Calu3 (cell line): Measurements from ENCODE around the gene PHF13. TPM values are rescaled to one million over a fixed set of nuclear protein-coding genes. Genes with fewer than 3 reads are reported as not detected.

Experiments used
- BruUV-seq: library from RNA; stranded (reverse); fragments of 400-500 nt; replicated peaks from 2 replicates; lab custom pipeline; 2021; lab: Mats Ljungman, UMichigan
- CTCF ChIA-PET: fragments of 300-600 bp; sonication (Branson Sonifier 250); formaldehyde crosslinking; loops from one replicate; lab custom pipeline; 2022; ENCODE audit warnings: antibody characterized with exemption; lab: Charles Lee
- DNase-seq: peaks from one replicate; pipeline ENCODE4 v3.0.0; 2022
- H3K27ac Mint-ChIP-seq: one replicate; pipeline ENCODE4 v1.8.0; 2022; ENCODE audit warnings: mixed read lengths; ENCODE audit not compliant: unreplicated experiment
- H3K27me3 Mint-ChIP-seq: one replicate; pipeline ENCODE4 v1.8.0; 2022; ENCODE audit warnings: mixed read lengths; ENCODE audit not compliant: unreplicated experiment
- H3K36me3 Mint-ChIP-seq: one replicate; pipeline ENCODE4 v1.8.0; 2022; ENCODE audit warnings: mild to moderate bottlenecking, moderate library complexity, mixed read lengths; ENCODE audit not compliant: insufficient read depth, unreplicated experiment
- H3K4me1 Mint-ChIP-seq: one replicate; pipeline ENCODE4 v1.8.0; 2022; ENCODE audit warnings: mild to moderate bottlenecking, low read depth, mixed read lengths; ENCODE audit not compliant: unreplicated experiment
- H3K4me3 Mint-ChIP-seq: one replicate; pipeline ENCODE4 v1.8.0; 2022; ENCODE audit warnings: mild to moderate bottlenecking, low read depth, moderate library complexity, mixed read lengths; ENCODE audit not compliant: unreplicated experiment
- H3K9me3 Mint-ChIP-seq: one replicate; pipeline ENCODE4 v1.8.0; 2022; ENCODE audit warnings: low read depth, mixed read lengths; ENCODE audit not compliant: unreplicated experiment
- intact Hi-C: fragments of 100-400 bp; cut with micrococcal nuclease; formaldehyde crosslinking; loops from one replicate; pipeline ENCODE4 v1.10.0; 2022; ENCODE audit not compliant: unreplicated experiment
- total RNA-seq: library from RNA; stranded (reverse); gene quantifications from 2 replicates; pipeline ENCODE4 v1.2.3, GENCODE V29; 2022
- TF ChIP-seq, protein P1 (sequence below): fragments of 200-600 bp; IDR thresholded peaks from one replicate; pipeline ENCODE4 v1.8.0; 2022; ENCODE audit warnings: antibody characterized with exemption; ENCODE audit not compliant: unreplicated experiment

The PHF13 gene
- total RNA-seq, 1 experiment from 2014 or later, result 14.5 TPM

DNA sequence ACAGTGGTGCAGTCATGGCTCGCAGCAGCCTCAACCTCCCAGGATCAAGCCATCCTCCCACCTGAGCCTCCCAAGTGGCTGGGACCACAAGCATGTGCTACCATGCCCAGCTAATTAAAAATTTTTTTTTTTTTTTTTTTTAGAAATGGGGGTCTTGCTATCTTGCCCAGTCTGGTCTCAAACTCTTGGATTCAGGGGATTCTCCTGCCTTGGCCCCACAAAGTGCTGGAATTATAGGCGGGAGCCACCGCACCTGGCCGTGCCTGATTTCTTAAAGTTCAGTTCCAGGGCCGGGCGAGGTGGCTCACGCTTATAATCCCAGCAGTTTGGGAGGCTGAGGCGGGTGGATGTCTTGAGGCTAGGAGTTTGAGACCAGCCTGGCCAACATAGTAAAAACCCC is 17.5 kb downstream of the PHF13 start:
- DNase-seq, result no peak
- no peak overlapping the region for H3K27ac Mint-ChIP-seq
- intact Hi-C loops, result no loop called here
- CTCF ChIA-PET, result no interaction called here
- no peak overlapping the region for H3K4me3 Mint-ChIP-seq
- H3K4me1 Mint-ChIP-seq, result no peaks in the 10 kb centered on the region
- no peaks in the 10 kb centered on the region for H3K27me3 Mint-ChIP-seq
- no TSS peak for BruUV-seq
- H3K36me3 Mint-ChIP-seq, result peaks cover 52% of the 10 kb centered on the region
- TF ChIP-seq, protein P1, sequence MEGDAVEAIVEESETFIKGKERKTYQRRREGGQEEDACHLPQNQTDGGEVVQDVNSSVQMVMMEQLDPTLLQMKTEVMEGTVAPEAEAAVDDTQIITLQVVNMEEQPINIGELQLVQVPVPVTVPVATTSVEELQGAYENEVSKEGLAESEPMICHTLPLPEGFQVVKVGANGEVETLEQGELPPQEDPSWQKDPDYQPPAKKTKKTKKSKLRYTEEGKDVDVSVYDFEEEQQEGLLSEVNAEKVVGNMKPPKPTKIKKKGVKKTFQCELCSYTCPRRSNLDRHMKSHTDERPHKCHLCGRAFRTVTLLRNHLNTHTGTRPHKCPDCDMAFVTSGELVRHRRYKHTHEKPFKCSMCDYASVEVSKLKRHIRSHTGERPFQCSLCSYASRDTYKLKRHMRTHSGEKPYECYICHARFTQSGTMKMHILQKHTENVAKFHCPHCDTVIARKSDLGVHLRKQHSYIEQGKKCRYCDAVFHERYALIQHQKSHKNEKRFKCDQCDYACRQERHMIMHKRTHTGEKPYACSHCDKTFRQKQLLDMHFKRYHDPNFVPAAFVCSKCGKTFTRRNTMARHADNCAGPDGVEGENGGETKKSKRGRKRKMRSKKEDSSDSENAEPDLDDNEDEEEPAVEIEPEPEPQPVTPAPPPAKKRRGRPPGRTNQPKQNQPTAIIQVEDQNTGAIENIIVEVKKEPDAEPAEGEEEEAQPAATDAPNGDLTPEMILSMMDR, result no peak
- no peaks in the 10 kb centered on the region for H3K9me3 Mint-ChIP-seq

DNA sequence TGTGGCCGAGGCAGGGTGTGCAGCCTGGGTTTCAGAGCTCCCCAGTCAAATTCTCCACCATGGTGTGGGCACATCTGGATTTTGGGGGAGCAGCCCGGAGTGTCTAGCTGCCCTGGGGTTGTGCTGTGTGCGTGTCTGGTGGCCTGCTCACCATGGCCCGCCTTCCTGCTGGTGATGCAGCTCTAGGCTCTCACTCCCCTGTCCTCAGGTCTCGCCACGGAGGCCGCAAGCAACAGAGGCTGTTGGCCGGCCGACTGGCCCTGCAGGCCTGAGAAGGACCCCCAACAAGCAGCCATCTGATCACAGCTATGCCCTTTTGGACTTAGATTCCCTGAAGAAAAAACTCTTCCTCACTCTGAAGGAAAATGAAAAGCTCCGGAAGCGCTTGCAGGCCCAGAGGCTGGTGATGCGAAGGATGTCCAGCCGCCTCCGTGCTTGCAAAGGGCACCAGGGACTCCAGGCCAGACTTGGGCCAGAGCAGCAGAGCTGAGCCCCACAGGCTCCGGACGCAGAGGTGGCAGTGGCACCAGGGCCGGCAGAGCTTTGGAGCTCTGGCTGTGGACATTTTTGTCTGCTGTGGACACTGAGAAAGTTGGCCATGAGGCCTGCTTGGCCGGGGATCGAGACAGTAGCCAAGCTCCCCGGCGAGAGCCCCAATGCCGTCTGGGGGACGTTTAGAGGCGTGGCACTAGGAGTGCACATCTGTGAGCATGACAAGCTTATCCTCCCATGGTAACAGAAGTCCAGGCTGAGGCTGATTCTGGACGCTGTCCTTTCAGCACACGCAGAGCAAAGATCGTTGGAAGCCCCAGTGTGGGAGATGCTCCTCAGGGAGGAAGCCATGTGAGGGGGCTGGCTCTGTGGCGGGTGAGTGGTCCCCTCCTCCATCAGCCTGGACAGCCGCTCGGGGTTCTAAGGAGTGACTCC is 19.3 kb downstream of the PHF13 start:
- Mint-ChIP-seq H3K36me3 (peaks cover 45% of the 10 kb centered on the region), H3K4me1 (no peaks in the 10 kb centered on the region), H3K27me3 (no peaks in the 10 kb centered on the region), H3K4me3 (no peak overlapping the region), H3K27ac (no peak overlapping the region), H3K9me3 (no peaks in the 10 kb centered on the region)
- BruUV-seq, result no TSS peak
- TF ChIP-seq, protein P1, result no peak
- intact Hi-C loops, result no loop called here
- CTCF ChIA-PET, result no interaction called here
- no peak for DNase-seq

DNA sequence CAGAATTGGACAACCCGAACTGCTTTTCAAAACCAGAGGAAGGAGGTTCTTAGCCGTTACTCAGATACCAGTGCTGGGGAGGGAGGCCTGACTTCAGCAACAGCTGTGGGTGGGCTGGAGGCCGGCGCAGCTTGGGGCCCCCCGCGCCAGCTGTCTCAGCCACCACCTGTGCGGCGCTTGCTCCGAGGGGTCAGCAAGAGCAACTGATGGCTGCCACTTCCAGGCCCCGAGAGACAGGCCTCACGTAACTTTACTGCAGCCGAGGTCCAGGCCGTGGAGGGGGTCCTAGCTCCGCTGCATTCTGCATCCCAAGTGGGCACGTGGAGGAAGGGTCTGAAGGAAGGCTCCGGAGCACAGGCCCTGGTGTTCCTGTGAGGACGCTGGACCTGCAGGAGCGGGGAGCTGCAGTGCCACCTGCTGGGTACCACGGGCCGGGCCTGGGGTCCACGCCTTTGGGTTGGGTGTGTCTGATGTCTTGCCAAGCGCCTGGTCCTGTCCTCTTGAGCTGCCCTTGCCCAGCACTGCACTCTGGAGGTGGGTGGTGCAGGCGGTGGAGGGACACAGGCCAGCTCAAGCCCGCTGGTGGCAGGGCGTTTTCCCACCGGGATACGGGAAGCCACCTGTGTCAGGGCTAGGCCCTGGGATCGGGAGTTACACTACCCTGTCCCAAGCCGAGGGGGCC is 21.0 kb downstream of the PHF13 start:
- TSS peak; percentile 72 for BruUV-seq

More for the DNA sequence above, 21.0 kb downstream of the PHF13 start:
- Mint-ChIP-seq H3K4me3 (no peak overlapping the region), H3K4me1 (no peaks in the 10 kb centered on the region), H3K27ac (no peak overlapping the region), H3K27me3 (no peaks in the 10 kb centered on the region), H3K9me3 (no peaks in the 10 kb centered on the region), H3K36me3 (peaks cover 47% of the 10 kb centered on the region)
- CTCF ChIA-PET, result interaction anchor here (1.0 kb wide), 1 partner anchor 34 kb away, joined by 4 read pairs; no protein-coding TSS in a partner anchor
- peak; percentile 64 for DNase-seq
- TF ChIP-seq, protein P1, result no peak
- intact Hi-C loops, result no loop called here
